ENCODE results near the gene NOL7. TPM values are rescaled to one million over a fixed set of nuclear protein-coding genes. Genes with fewer than 3 reads are reported as not detected.

The NOL7 gene
- total and polyA plus RNA-seq, 7 donors = 31.2 to 141 (median 45.1) TPM

DNA sequence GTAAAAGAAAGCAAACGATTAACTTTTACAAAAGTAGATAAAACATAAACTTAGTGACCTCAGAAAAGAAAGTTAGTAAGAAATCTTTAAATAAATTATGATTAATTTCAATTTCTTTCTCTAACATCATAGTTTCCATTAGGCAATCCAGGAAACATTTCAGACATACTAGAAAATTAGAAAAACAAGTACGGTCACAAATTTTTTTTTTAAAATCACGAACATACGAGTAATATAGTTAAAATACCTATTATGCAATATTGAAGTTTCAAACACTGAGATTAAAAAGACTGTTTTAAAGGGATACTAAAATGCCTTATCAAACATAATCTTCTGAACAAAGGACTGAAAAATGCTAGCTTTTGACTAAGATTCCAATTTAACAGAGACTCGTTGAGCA lies 26.2 kb downstream of the NOL7 start:
- Histone ChIP-seq H3K4me1 (no peaks in the 10 kb centered on the region), H3K27ac (no peak overlapping the region), H3K9me3 (no peaks in the 10 kb centered on the region), H3K27me3 (ENCODE audit: insufficient read depth in 3 of 3, low read length in 2 of 3) (no peaks in the 10 kb centered on the region), H3K4me3 (no peak overlapping the region), H3K36me3 (ENCODE audit: insufficient read depth in 1 of 2, low read depth in 1 of 2) (peaks cover 0 to 84% of the 10 kb centered on the region in 2 donors)
- 78 to 88% (median 80%) methylated on average over 5 of the region's 5 CpGs for WGBS, 3 donors
- DNase-seq = no peak
- no peak for ATAC-seq
- TF ChIP-seq, protein P1, sequence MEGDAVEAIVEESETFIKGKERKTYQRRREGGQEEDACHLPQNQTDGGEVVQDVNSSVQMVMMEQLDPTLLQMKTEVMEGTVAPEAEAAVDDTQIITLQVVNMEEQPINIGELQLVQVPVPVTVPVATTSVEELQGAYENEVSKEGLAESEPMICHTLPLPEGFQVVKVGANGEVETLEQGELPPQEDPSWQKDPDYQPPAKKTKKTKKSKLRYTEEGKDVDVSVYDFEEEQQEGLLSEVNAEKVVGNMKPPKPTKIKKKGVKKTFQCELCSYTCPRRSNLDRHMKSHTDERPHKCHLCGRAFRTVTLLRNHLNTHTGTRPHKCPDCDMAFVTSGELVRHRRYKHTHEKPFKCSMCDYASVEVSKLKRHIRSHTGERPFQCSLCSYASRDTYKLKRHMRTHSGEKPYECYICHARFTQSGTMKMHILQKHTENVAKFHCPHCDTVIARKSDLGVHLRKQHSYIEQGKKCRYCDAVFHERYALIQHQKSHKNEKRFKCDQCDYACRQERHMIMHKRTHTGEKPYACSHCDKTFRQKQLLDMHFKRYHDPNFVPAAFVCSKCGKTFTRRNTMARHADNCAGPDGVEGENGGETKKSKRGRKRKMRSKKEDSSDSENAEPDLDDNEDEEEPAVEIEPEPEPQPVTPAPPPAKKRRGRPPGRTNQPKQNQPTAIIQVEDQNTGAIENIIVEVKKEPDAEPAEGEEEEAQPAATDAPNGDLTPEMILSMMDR (IDR thresholded peaks at IDR 0.05) = no peak
- intact Hi-C loops (cut with DNase I) = no loop called here

- WGBS, 3 donors = 86 to 94% (median 86%) methylated on average over 3 of the region's 3 CpGs
- H3K27ac ChIP-seq = no peak overlapping the region
- intact Hi-C loops (cut with DNase I) = no loop called here
Measured at GRCh38 chr6:13643125-13643524, 28.0 kb downstream of the NOL7 start.

DNA sequence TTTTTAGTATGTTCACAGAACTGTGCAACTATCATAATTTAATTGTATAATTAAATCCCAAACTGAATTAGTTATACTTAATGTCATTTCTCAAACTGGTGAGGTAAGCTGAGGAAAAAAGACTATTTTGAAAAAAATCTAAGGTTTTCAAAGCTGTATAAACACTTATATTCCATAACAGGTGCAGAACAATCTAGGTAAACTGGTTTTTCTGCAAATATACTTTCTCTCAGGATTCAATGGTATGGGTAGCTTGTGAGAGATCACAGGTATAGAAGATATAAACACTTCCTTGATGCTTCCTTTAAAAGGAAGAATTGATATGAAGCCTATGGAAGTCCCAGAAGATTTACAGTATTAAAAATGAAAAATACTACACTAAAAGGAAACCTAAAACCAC lies 33.7 kb downstream of the NOL7 start:
- ATAC-seq (no peak), DNase-seq (no peak)
- no peak overlapping the region for H3K4me3 ChIP-seq
- H3K36me3 ChIP-seq (ENCODE audit: insufficient read depth in 1 of 2, low read depth in 1 of 2) = peaks cover 0 to 30% of the 10 kb centered on the region in 2 donors
- no peaks in the 10 kb centered on the region for H3K9me3 ChIP-seq
- no peaks in the 10 kb centered on the region for H3K4me1 ChIP-seq
- no peak overlapping the region for H3K27ac ChIP-seq
- TF ChIP-seq, protein P1 (IDR thresholded peaks at IDR 0.05) = no peak
- no peaks in the 10 kb centered on the region for H3K27me3 ChIP-seq (ENCODE audit: insufficient read depth in 3 of 3, low read length in 2 of 3)
- intact Hi-C loops (cut with DNase I) = no loop called here

More at GRCh38 chr6:13643125-13643524, 28.0 kb downstream of the NOL7 start:
- TF ChIP-seq, protein P1 (IDR thresholded peaks at IDR 0.05) = no peak
- Histone ChIP-seq H3K9me3 (no peaks in the 10 kb centered on the region), H3K27me3 (ENCODE audit: insufficient read depth in 3 of 3, low read length in 2 of 3) (no peaks in the 10 kb centered on the region), H3K4me1 (no peaks in the 10 kb centered on the region), H3K36me3 (ENCODE audit: insufficient read depth in 1 of 2, low read depth in 1 of 2) (peaks cover 0 to 66% of the 10 kb centered on the region in 2 donors), H3K4me3 (no peak overlapping the region)
- ATAC-seq = no peak
- DNase-seq = no peak

DNA sequence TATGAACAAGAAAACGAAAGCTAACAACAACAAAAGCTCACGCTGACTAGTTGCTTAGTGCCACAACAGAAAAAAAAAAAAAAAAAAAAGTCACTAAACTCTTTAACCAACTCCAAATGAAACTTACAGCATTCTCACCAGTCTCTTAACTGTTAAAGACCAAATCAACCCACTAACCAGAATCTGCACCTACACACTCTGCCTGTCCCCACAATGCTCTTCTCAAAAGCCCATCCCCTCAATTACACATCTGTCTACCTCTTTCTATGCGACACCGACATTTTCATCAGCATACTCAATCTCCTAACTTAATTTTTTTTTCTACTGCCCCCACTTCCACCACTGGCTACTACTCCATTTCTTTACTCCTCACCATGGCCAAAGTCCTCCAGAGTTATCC lies 34.3 kb downstream of the NOL7 start:
- TF ChIP-seq, protein P1 (IDR thresholded peaks at IDR 0.05) = no peak
- Histone ChIP-seq H3K4me3 (no peak overlapping the region), H3K27ac (no peak overlapping the region), H3K27me3 (ENCODE audit: insufficient read depth in 3 of 3, low read length in 2 of 3) (no peaks in the 10 kb centered on the region), H3K4me1 (no peaks in the 10 kb centered on the region), H3K36me3 (ENCODE audit: insufficient read depth in 1 of 2, low read depth in 1 of 2) (peaks cover 0 to 24% of the 10 kb centered on the region in 2 donors), H3K9me3 (no peaks in the 10 kb centered on the region)
- no peak for ATAC-seq
- WGBS, 3 donors = 96 to 98% (median 96%) methylated on average over 4 of the region's 4 CpGs
- no peak for DNase-seq
- intact Hi-C loops (cut with DNase I) = no loop called here

DNA sequence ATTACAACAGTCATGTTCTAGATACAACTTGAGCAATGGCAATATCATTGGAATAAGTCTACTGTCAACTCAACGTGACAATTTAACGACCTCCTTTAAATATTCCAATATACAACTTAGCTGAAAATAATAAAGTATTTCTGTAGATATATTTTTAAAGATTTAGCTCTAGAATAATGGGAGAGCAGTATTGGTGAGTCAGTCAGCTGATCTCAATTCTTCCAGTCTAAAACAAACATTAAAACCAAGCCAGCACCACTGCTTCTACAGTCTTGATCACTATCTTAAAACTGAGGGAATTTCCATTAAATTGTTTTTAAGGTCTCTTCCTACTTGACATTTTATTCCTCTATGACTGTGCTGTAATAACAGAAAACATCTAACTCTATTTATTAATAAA lies 38.2 kb downstream of the NOL7 start:
- DNase-seq (no peak), ATAC-seq (no peak)
- H3K36me3 ChIP-seq (ENCODE audit: insufficient read depth in 1 of 2, low read depth in 1 of 2) = peaks cover 0 to 19% of the 10 kb centered on the region in 2 donors
- intact Hi-C loops (cut with DNase I) = no loop called here
- H3K27me3 ChIP-seq (ENCODE audit: insufficient read depth in 3 of 3, low read length in 2 of 3) = no peaks in the 10 kb centered on the region
- TF ChIP-seq, protein P1 (IDR thresholded peaks at IDR 0.05) = no peak
- H3K9me3 ChIP-seq = no peaks in the 10 kb centered on the region
- no peaks in the 10 kb centered on the region for H3K4me1 ChIP-seq
- H3K27ac ChIP-seq = no peak overlapping the region
- 94 to 97% (median 97%) methylated on average over 2 of the region's 2 CpGs for WGBS, 3 donors
- no peak overlapping the region for H3K4me3 ChIP-seq
